Hematopoietic multipotent progenitor cell (in vitro differentiated cells): ENCODE measurements around the gene IPCEF1. TPM values are rescaled to one million over a fixed set of nuclear protein-coding genes. Genes with fewer than 3 reads are reported as not detected.

Experiments
- DNase-seq, 3 donors: peaks; one replicate each; pipeline ENCODE4 v3.0.0-alpha.2; 2011 to 2015; ENCODE audit warnings: low read depth in 2 of 3, low spot score in 2 of 3
- total RNA-seq: library from RNA; depleted of rRNA; stranded (reverse); fragments of >200 nt; gene quantifications from one replicate; pipeline ENCODE4 v1.2.3, GENCODE V29; 2012

The IPCEF1 gene
- total RNA-seq, 1 donor: 0.27 TPM

DNA sequence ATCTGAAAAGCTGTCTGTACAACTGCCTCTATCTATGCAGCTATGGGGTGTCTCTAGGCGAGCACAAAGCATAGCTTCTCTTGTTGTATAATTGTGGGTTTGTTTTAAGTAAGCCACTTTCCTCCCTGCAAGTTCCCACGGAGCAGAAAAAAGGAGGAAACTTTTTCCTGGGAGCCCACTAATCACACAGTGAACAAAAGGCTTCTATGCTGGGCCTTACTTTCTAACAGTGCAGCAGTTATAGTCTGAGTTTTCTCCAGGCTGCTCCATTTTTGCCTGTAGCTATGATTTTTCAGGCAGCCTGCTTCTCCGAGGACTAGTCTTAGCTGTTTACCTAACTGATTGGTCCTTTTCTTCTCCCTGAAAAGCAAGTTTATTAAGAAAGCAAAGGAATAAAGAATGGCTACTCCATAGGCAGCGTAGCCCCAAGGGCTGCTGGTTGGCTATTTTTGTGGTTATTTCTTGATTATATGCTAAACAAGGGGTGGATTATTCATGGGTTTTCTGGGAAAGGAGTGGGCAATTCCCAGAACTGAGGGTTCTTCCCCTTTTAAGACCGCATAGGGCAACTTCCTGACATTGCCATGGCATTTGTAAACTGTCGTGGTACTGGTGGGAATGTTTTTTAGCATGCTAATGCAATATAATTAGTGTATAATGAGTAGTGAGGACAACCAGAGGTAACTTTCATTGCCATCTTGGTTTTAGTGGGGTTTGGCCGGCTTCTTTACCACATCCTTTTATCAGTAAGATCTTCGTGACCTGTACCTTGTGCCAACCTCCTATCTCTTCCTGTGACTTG is 233.2 kb downstream of the IPCEF1 start:
- no peak for DNase-seq

DNA sequence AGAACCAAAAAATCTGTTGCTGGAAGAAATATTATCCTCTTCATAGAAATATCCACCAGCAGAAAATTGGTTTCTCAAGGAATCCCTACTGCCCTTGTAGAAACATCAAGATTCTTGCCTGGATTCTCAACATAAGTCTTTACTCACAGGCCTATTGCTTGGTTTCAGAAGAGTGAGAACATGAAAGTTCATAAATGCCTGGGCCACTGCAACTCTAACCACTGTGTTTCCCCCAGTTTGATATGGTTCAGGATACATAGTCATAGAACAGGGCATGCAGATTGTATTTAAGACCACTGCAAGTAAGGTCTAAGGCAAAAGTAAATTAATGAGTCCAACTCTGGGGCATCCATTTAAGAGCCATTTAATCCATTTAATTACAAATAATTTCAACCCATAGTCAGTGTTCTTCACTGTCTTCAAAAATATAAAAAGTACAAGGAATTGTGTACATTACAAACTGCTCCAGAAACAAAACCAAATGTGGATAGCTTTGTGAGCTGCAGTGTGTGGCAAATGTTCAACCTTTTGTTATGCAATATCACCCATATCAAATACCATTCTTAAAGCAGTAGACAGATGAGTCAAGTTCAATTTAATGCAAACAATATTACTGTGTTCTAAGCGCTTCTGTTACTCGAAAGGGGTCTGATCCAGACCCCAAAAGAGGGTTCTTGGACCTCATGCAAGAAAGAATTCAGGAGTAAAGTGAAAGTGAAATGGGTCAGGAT is 234.2 kb downstream of the IPCEF1 start:
- no peak for DNase-seq

DNA sequence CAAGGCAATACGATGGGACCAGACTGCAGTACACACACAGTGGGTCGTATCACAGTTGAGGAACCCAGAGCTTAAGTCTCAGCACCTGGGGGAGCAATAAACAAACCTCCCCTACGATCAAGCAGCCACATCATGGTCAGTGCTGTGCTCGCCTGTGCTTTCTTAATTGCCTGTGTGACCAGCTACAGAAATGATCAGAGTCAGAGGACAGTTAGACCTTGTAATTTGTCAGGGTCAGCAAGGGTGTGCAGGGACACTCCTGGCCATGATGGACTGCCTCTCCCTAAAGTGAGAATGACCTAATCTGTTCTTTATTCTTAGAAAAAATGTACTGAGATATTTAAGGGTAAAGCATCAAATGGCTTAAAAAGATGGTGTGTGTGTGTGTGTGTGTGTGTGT is 239.1 kb downstream of the IPCEF1 start:
- no peak for DNase-seq

GRCh38 chr6:154113392-154113791 is 243.2 kb downstream of the IPCEF1 start:
- no peak for DNase-seq

GRCh38 chr6:154112181-154112809 is 244.3 kb downstream of the IPCEF1 start:
- DNase-seq: no peak

DNA sequence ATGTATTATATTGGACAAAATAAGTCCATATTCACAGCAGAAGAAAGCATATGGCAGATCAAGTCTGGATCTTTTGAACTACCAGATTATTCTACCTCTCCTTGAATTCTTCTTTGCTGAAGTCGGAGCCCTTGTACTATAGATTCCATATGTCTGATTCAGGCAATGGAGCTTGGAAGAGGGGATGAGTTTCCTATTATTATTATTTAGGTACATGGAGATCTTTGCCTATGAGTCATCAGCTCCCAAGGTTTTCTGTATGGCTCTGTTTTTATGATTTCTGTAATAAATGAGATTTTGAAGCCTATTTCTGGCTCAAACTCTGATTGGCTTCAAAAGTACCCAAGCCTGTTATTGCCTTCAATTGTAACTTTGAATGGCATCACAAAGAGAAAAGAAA is 245.6 kb downstream of the IPCEF1 start:
- no peak for DNase-seq

DNA sequence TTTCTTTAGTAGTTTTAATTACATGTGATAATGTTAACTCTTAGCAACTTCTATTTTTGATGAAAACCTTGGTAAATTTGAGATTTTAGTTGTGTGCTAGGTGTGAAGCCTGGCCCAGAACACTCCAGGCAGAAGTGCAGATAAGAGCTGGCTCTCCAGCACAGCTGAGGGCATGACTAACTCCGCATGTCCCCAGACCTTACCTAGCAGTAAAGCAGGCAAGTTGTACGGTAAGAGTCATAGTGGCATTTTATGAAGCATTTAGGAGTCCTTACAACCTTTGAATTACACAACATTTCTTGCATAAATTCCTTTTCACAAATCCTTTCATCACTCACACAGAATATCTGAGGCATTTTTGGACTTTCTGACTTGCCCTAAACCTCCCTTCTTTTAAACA is 250.4 kb downstream of the IPCEF1 start:
- no peak for DNase-seq

Other genes with a start within 250 kb of the IPCEF1 start
- gene CNKSR3, start 153.9 kb upstream of the IPCEF1 start, total RNA-seq: 2.4 TPM